Body of pancreas (tissue), 4 donors: ENCODE data around the gene GMPR2. TPM values are rescaled to one million over a fixed set of nuclear protein-coding genes. Genes with fewer than 3 reads are reported as not detected.
"Not testable (repeated sequence)": the region's sequence is repeated elsewhere in the genome, so short reads cannot be mapped to it uniquely, and the experiment has no call there.

Source experiments
- ATAC-seq: fragments of 150-250 bp; one replicate; pipeline ENCODE4 v1.9.1; 2016
- DNase-seq, 4 donors: peaks; one replicate each; pipeline ENCODE4 v3.0.0-alpha.2; 2019
- H3K27ac ChIP-seq, 4 donors: fragments of 200-600 bp; sonication (generic); 1 replicate in 3 of 4; 2 replicates in 1 of 4; pipeline versions ENCODE4 v1.5.1 to v1.6.1; 2016 to 2019; ENCODE audit warnings: mild to moderate bottlenecking in 1 of 4, mixed read lengths in 1 of 4, moderate library complexity in 1 of 4
- H3K27me3 ChIP-seq, 2 donors: fragments of 200-600 bp; sonication (generic); one replicate each; pipeline ENCODE4 v1.6.0; 2016; ENCODE audit warnings: mild to moderate bottlenecking in 1 of 2
- H3K36me3 ChIP-seq, 2 donors: fragments of 200-600 bp; sonication (generic); replicated peaks in 1 of 2; 2 replicates each; pipeline ENCODE4 v1.5.1; 2016; ENCODE audit warnings: low read depth in 2 of 2; ENCODE audit not compliant: insufficient read depth in 1 of 2
- H3K4me1 ChIP-seq: fragments of 200-600 bp; sonication (generic); one replicate; pipeline ENCODE4 v1.6.0; 2016
- H3K4me3 ChIP-seq, 2 donors: fragments of 200-600 bp; sonication (generic); 1 replicate in 1 of 2; 2 replicates in 1 of 2; pipeline ENCODE4 v1.5.1; 2016 to 2019
- H3K9me3 ChIP-seq, 3 donors: fragments of 200-600 bp; sonication (generic); 1 replicate in 2 of 3; 2 replicates in 1 of 3; pipeline ENCODE4 v1.5.1; 2016
- POLR2A ChIP-seq, 3 donors: fragments of 450-650 bp; IDR thresholded peaks; one replicate each; pipeline ENCODE4 v1.6.1; 2016; ENCODE audit warnings: antibody characterized with exemption in 3 of 3, mild to moderate bottlenecking in 2 of 3
- WGBS, 2 donors: methylation state at CpG; one replicate each; pipeline ENCODE4 v1.1.5; 2017; 5-methylcytosine and 5-hydroxymethylcytosine counted together
- intact Hi-C: fragments of 100-400 bp; cut with DNase I; formaldehyde crosslinking; loops from one replicate; pipeline ENCODE4 v1.15.1; 2023
- total RNA-seq, 2 donors: library from RNA; depleted of rRNA; stranded (reverse); fragments of >200 nt; gene quantifications; one replicate each; pipeline ENCODE4 v1.1.0, GENCODE V29; 2016
- TF ChIP-seq, protein P1 (sequence below), 7 experiments: fragments of 450-650 bp in 4 of 7; fragments of 200-600 bp in 3 of 7; sonication (generic) in 3 of 7; IDR thresholded peaks; one replicate each; pipeline ENCODE4 v1.5.1; 2016 to 2019; ENCODE audit warnings: antibody characterized with exemption in 7 of 7

Gene GMPR2
- total RNA-seq, 2 donors from 2014 or later: 30.9 to 41.9 TPM

GRCh38 chr14:24212924-24213865 lies 19.5 kb upstream of the GMPR2 start, which contains the start of gene CHMP4A:
Gene CHMP4A (minus strand): TSS chr14:24213488. CDS start chr14:24213439, 49 bp downstream.
- peak; percentile 90 for ATAC-seq
- TF ChIP-seq, protein P1, sequence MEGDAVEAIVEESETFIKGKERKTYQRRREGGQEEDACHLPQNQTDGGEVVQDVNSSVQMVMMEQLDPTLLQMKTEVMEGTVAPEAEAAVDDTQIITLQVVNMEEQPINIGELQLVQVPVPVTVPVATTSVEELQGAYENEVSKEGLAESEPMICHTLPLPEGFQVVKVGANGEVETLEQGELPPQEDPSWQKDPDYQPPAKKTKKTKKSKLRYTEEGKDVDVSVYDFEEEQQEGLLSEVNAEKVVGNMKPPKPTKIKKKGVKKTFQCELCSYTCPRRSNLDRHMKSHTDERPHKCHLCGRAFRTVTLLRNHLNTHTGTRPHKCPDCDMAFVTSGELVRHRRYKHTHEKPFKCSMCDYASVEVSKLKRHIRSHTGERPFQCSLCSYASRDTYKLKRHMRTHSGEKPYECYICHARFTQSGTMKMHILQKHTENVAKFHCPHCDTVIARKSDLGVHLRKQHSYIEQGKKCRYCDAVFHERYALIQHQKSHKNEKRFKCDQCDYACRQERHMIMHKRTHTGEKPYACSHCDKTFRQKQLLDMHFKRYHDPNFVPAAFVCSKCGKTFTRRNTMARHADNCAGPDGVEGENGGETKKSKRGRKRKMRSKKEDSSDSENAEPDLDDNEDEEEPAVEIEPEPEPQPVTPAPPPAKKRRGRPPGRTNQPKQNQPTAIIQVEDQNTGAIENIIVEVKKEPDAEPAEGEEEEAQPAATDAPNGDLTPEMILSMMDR (IDR thresholded peaks at IDR 0.05): peak in 3 of 7 experiments; percentile 29 to 31 (median 30)
- peak; percentile 88 to 98 (median 98) for TF ChIP-seq POLR2A (IDR thresholded peaks at IDR 0.05)
- H3K27me3 ChIP-seq: no peaks in the 10 kb centered on the region
- peaks cover 30% of the 10 kb centered on the region for H3K4me1 ChIP-seq
- peak; percentile 93 to 98 (median 94) for DNase-seq
- peak within 1 kb of the TSS; percentile 39 to 60 for H3K4me3 ChIP-seq
- peak within 1 kb of the TSS; percentile 86 to 97 (median 94) for H3K27ac ChIP-seq
- no peaks in the 10 kb centered on the region for H3K9me3 ChIP-seq
- intact Hi-C loops: no loop called here
- 1 to 9% methylated on average over 13 to 53 of the region's 53 CpGs for WGBS, 2 donors
- peaks cover 0 to 15% of the 10 kb centered on the region in 2 donors for H3K36me3 ChIP-seq

- H3K4me1 ChIP-seq: peaks cover 30% of the 10 kb centered on the region
- intact Hi-C loops: no loop called here
- WGBS, 2 donors: 87 to 90% methylated on average over 7 of the region's 7 CpGs
Observed at GRCh38 chr14:24213866-24214662, 18.7 kb upstream of the GMPR2 start.

DNA sequence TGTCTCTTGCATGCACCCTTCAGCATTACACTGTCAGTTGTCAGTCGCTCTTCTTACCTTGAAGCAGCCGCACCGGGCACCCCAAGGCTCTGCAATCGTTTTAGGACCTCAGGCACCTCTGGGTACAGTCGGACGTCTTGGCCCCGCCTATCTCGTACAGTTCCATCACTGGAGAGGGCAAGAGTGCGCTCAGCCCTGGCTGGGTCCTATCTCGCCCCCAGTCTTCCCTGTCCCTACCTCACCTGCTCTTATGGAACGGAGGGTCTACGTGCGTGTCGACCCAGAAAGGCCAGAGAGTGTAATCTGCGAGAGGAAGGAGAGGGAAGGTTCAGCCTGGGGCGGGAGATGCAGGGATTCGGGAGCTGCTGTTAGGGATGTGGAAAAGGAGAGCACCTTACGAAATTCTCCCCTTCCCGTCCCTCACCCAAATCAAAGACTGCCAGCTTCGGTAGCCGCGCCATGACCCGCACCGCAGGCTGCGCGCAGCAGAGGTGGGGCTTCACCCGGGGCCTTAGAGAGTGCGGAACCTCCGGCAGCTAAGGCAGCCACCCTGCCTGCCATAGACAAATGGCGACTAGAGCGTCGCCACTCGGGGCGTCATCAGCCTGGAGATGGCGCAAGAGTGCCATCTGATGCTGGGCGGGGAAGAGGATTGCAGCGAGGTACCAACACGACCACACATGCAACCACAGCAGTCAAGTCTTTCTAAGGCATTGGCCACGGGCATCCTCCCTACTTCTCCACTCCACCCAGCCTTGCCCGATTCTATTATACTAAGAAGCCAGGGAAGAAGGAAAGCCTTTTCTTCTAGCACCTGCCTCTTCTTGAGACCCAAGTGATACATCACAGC lies 17.0 kb upstream of the GMPR2 start, which contains the start of gene MDP1:
Gene MDP1 (minus strand): TSS at position 572 of the 850 bp plus-strand sequence. CDS start 111 bp downstream, at position 461.
- H3K9me3 ChIP-seq: no peaks in the 10 kb centered on the region
- 0 to 1% methylated on average over 11 to 40 of the region's 40 CpGs for WGBS, 2 donors
- ATAC-seq (peak; percentile 83), DNase-seq (peak; percentile 85 to 89 (median 86))
- H3K4me1 ChIP-seq: peaks cover 30% of the 10 kb centered on the region
- TF ChIP-seq, protein P1 (IDR thresholded peaks at IDR 0.05): peak in 6 of 7 experiments; percentile 33 to 66 (median 54)
- peak; percentile 74 to 93 (median 92) for TF ChIP-seq POLR2A (IDR thresholded peaks at IDR 0.05)
- peaks cover 0 to 4% of the 10 kb centered on the region in 2 donors for H3K36me3 ChIP-seq
- H3K27ac ChIP-seq: peak within 1 kb of the TSS; percentile 59 to 93 (median 86)
- H3K4me3 ChIP-seq: peak within 1 kb of the TSS; percentile 53 to 54
- H3K27me3 ChIP-seq: no peaks in the 10 kb centered on the region
- intact Hi-C loops: no loop called here

More at GRCh38 chr14:24213866-24214662, 18.7 kb upstream of the GMPR2 start:
- no peak for ATAC-seq
- Histone ChIP-seq H3K27me3 (no peaks in the 10 kb centered on the region), H3K4me3 (no peak overlapping the region), H3K27ac (peak overlapping the region; percentile 86 to 97 (median 94)), H3K9me3 (no peaks in the 10 kb centered on the region), H3K36me3 (peaks cover 0 to 14% of the 10 kb centered on the region in 2 donors)
- no peak for DNase-seq
- TF ChIP-seq, protein P1 (IDR thresholded peaks at IDR 0.05): no peak
- TF ChIP-seq POLR2A (IDR thresholded peaks at IDR 0.05): no peak

- intact Hi-C loops: no loop called here
- WGBS, 2 donors: 72 to 75% methylated on average over 2 of the region's 2 CpGs
- ATAC-seq (no peak), DNase-seq (no peak)
- H3K27ac ChIP-seq: peak overlapping the region in 2 of 4 donors; percentile 88 to 93
- peaks cover 0 to 4% of the 10 kb centered on the region in 2 donors for H3K36me3 ChIP-seq
- TF ChIP-seq, protein P1 (IDR thresholded peaks at IDR 0.05): no peak
- no peak for TF ChIP-seq POLR2A (IDR thresholded peaks at IDR 0.05)
- no peaks in the 10 kb centered on the region for H3K27me3 ChIP-seq
- no peak overlapping the region for H3K4me3 ChIP-seq
- H3K4me1 ChIP-seq: peaks cover 29% of the 10 kb centered on the region
- no peaks in the 10 kb centered on the region for H3K9me3 ChIP-seq
Observed at GRCh38 chr14:24216345-24216699, 16.4 kb upstream of the GMPR2 start.

GRCh38 chr14:24216876-24217275 lies 15.9 kb upstream of the GMPR2 start:
- intact Hi-C loops, H3K4me3 ChIP-seq, H3K27me3 ChIP-seq, H3K27ac ChIP-seq, H3K9me3 ChIP-seq, H3K36me3 ChIP-seq, ATAC-seq: not testable (repeated sequence)
- WGBS, 2 donors: 71 to 93% methylated on average over 1 of the region's 1 CpG
- H3K4me1 ChIP-seq: peaks cover 24% of the 10 kb centered on the region
- peak in 1 of 4 donors; percentile 6 for DNase-seq
